HG02938 (cell line): ENCODE data around the gene KHDC4.

ENCODE experiments used
- ATAC-seq: cut with Tn5 transposase; IDR thresholded peaks from one replicate; pipeline ENCODE4 v1.9.1; 2021; ENCODE audit warnings: mild to moderate bottlenecking, moderate library complexity; ENCODE audit not compliant: unreplicated experiment

KHDC4 gene

DNA sequence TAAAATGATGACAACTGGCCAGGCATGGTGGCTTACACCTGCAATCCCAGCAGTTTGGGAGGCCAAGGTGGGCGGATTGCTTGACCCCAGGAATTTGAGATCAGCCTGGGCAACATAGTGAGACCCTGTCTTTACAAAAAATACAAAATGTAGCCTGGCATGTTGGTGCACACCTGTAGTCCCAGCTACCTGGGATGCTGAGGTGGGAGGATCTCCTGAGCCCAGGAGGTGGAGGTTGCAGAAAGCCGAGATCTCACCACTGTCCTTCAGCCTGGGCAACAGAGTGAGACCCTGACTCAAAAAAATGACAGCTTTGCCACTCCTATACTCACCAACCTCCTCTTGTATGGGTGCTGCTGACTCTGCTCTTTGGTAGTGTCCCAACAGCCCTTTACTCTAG, 56.3 kb downstream of the KHDC4 start:
- no peak for ATAC-seq

GRCh38 chr1:155873860-155874259, 60.4 kb downstream of the KHDC4 start:
- no peak for ATAC-seq

GRCh38 chr1:155872527-155872926, 61.7 kb downstream of the KHDC4 start:
- no peak for ATAC-seq

DNA sequence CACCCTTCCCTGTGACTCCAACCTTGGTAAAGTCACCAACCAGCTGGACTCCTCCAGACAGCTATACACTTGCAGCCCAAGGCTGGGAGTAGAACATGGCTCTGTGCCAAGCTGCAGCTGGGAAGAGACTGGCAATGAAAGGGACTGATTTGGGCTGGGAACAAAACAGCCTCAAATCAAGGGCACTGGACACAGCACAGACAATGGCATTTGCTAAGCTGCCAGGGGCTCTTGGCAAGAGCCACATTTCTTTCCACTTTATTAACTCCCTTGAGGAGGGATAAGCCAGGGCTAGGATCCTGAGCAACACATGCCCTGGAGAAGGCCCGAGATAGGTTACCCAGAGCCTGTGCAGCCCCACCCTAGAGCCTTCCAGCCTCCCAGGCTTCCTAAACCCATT, 62.8 kb downstream of the KHDC4 start:
- no peak for ATAC-seq

- ATAC-seq = no peak
Measured at GRCh38 chr1:155867766-155868165, 66.4 kb downstream of the KHDC4 start.

GRCh38 chr1:155864393-155864792, 69.8 kb downstream of the KHDC4 start:
- ATAC-seq = no peak
